ENCODE data around the gene NELFCD.
A peak's percentile ranks its signal among the peaks of the same experiment; 100 is the strongest.

Gene NELFCD

GRCh38 chr20:58980711-58981627 lies at the start of gene NELFCD:
NELFCD (plus strand) TSS chr20:58981256; CDS start chr20:58981310, 54 bp downstream.
- peak within 1 kb of the TSS; percentile 67 for H3K27ac ChIP-seq
- no peaks in the 10 kb centered on the region; the same call in 1 of the 2 replicates for H3K36me3 ChIP-seq (ENCODE audit: insufficient read depth)
- H2AFZ ChIP-seq (ENCODE audit: low read depth), result peak within 1 kb of the TSS; percentile 91

GRCh38 chr20:58932170-58932569 lies 48.9 kb upstream of the NELFCD start:
- no peaks in the 10 kb centered on the region for H3K4me1 ChIP-seq (ENCODE audit: low read depth, poor library complexity, severe bottlenecking)
- no peaks in the 10 kb centered on the region for H4K20me1 ChIP-seq (ENCODE audit: insufficient read depth)
- no peak overlapping the region for H3K4me3 ChIP-seq (IDR thresholded peaks at IDR 0.05; ENCODE audit: insufficient read depth, low read depth, low read length)
- no peaks in the 10 kb centered on the region for H3K79me2 ChIP-seq (ENCODE audit: insufficient read depth, low read depth)
- H3K9ac ChIP-seq, result no peak overlapping the region
- H3K4me2 ChIP-seq, result no peak overlapping the region
- no peak overlapping the region for H3K27ac ChIP-seq
- H2AFZ ChIP-seq (ENCODE audit: low read depth), result no peak overlapping the region
- H3K36me3 ChIP-seq (ENCODE audit: insufficient read depth), result no peaks in the 10 kb centered on the region
- no peaks in the 10 kb centered on the region for H3K27me3 ChIP-seq (ENCODE audit: insufficient read depth, low read depth)
- TF ChIP-seq CTCF (conservative IDR thresholded peaks at IDR 0.05; ENCODE audit: low read depth, low read length), result no peak

More at GRCh38 chr20:58980711-58981627, at the start of gene NELFCD:
- no peak within 1 kb of the TSS for H3K4me3 ChIP-seq (IDR thresholded peaks at IDR 0.05; ENCODE audit: insufficient read depth, low read depth, low read length)
- peaks cover 46% of the 10 kb centered on the region for H3K79me2 ChIP-seq (ENCODE audit: insufficient read depth, low read depth)
- no peak for TF ChIP-seq CTCF (conservative IDR thresholded peaks at IDR 0.05; ENCODE audit: low read depth, low read length)
- H4K20me1 ChIP-seq (ENCODE audit: insufficient read depth), result no peaks in the 10 kb centered on the region
- peak within 1 kb of the TSS; percentile 87 for H3K4me2 ChIP-seq
- peaks cover 15% of the 10 kb centered on the region for H3K4me1 ChIP-seq (ENCODE audit: low read depth, poor library complexity, severe bottlenecking)
- H3K27me3 ChIP-seq (ENCODE audit: insufficient read depth, low read depth), result no peaks in the 10 kb centered on the region
- peak within 1 kb of the TSS; percentile 83 for H3K9ac ChIP-seq

- no peak overlapping the region for H3K4me3 ChIP-seq (IDR thresholded peaks at IDR 0.05; ENCODE audit: insufficient read depth, low read depth, low read length)
- TF ChIP-seq CTCF (conservative IDR thresholded peaks at IDR 0.05; ENCODE audit: low read depth, low read length), result no peak
- H3K4me2 ChIP-seq, result no peak overlapping the region
These were observed 43.0 kb upstream of the NELFCD start for GRCh38 chr20:58938078-58938477.

GRCh38 chr20:58938541-58938940 lies 42.5 kb upstream of the NELFCD start:
- TF ChIP-seq CTCF (conservative IDR thresholded peaks at IDR 0.05; ENCODE audit: low read depth, low read length), result no peak
- H3K27me3 ChIP-seq (ENCODE audit: insufficient read depth, low read depth), result no peaks in the 10 kb centered on the region
- no peak overlapping the region for H3K4me2 ChIP-seq
- no peaks in the 10 kb centered on the region for H3K79me2 ChIP-seq (ENCODE audit: insufficient read depth, low read depth)
- H3K4me3 ChIP-seq (IDR thresholded peaks at IDR 0.05; ENCODE audit: insufficient read depth, low read depth, low read length), result no peak overlapping the region
- H3K9ac ChIP-seq, result no peak overlapping the region
- H3K36me3 ChIP-seq (ENCODE audit: insufficient read depth), result no peaks in the 10 kb centered on the region
- H2AFZ ChIP-seq (ENCODE audit: low read depth), result no peak overlapping the region
- no peaks in the 10 kb centered on the region for H3K4me1 ChIP-seq (ENCODE audit: low read depth, poor library complexity, severe bottlenecking)
- H4K20me1 ChIP-seq (ENCODE audit: insufficient read depth), result no peaks in the 10 kb centered on the region
- H3K27ac ChIP-seq, result no peak overlapping the region

More at GRCh38 chr20:58938078-58938477, 43.0 kb upstream of the NELFCD start:
- Histone ChIP-seq H2AFZ (ENCODE audit: low read depth) (no peak overlapping the region), H3K36me3 (ENCODE audit: insufficient read depth) (no peaks in the 10 kb centered on the region), H3K9ac (no peak overlapping the region), H4K20me1 (ENCODE audit: insufficient read depth) (no peaks in the 10 kb centered on the region), H3K27ac (no peak overlapping the region), H3K79me2 (ENCODE audit: insufficient read depth, low read depth) (no peaks in the 10 kb centered on the region), H3K4me1 (ENCODE audit: low read depth, poor library complexity, severe bottlenecking) (no peaks in the 10 kb centered on the region), H3K27me3 (ENCODE audit: insufficient read depth, low read depth) (no peaks in the 10 kb centered on the region)

All from KMS-11 (cell line).